GM10847 (cell line): ENCODE data around the gene DDX46.

Experiments
- POLR2A ChIP-seq: IDR thresholded peaks from 2 replicates; pipeline ENCODE4 v1.6.1; 2011; ENCODE audit not compliant: insufficient read length; ENCODE audit errors: extremely low read depth

The DDX46 gene

DNA sequence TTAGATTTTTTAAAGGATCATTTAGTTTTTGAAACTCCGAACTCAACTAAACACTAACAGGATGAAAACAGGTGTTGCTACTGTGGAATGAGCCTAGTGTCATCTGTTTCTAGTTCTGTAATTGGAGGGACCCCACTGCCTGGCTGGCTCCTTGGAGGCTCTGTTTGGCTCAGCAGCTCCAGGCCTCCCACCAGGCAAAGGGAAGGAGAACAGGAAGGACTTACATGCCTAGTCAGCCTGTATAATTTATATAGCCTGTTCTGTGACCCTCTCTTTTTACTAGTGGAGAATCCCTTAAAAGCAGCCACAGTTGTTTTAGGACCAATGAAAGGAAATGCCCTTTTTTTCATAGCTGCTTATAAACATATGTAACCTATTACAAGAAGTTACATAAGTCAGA lies 66.1 kb downstream of the DDX46 start:
- no peak for TF ChIP-seq POLR2A

DNA sequence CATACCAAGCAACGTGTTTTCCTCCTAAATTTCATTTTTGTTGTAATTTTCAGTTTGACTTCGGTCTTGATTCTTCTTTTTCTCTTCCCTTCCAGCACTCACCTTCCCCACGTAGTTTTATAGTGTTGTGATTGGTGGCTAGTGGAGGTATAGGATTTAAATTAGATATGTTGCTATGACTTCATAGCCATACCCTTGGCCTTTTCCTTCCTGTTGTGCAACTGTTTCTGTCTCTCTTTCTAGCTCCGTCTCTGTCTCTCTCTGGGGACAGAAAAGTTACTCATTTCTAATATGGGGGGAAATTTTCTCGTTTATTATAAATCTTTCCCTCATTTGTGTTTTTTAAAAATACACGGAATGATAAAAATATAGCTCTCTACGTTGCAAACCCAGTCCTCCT lies 66.6 kb downstream of the DDX46 start:
- no peak for TF ChIP-seq POLR2A

DNA sequence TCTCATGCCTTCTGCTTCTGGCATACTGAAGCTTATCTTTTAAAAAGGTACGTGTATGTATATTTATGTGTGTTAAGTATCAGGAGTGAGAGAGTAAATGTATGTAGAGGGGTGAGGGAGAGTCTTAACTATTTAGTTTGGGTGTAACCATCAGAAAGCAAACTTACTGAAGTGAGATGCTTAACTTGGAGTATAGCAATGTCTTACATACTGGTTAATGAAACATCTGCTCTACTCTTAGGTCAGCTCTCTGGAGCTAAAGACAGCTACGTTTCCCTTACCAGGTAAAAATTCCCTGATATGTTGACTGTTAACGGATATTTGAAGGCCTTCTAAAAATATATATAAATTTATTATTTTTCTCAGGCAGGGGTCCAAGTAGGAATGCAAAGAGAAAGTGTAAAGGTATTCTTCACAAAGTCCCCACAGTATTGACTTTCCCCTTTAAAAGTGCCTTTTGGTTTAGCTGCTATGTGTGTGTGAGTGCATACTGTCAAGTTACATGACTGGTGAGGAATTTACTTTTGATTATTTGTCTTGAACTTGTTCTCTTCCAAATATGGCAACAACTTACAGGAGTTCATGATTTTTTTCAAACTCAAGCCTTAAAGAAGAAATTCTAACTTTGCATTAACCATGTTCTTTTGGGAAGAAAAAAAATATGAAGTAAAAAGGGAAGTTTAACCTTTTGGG lies 74.9 kb downstream of the DDX46 start:
- no peak for TF ChIP-seq POLR2A

DNA sequence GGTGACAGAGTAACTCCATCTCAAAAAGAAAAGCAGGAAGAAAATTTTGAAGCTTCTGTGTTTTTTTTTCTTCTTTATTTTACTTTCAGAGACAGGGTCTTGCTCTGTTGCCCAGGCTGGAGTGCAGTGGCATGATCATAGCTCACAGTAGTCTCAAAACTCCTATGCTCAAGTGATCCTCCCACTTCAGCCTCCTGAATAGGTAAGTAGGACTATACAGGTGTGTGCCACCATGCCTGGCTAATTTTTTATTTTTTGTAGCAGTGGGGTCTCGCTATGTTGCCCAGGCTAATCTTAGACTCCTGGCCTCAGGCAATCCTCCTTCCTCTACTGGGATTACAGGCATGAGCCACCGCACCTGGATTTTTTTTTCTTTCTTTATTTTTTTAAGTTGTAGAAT lies 77.0 kb downstream of the DDX46 start:
- no peak for TF ChIP-seq POLR2A

DNA sequence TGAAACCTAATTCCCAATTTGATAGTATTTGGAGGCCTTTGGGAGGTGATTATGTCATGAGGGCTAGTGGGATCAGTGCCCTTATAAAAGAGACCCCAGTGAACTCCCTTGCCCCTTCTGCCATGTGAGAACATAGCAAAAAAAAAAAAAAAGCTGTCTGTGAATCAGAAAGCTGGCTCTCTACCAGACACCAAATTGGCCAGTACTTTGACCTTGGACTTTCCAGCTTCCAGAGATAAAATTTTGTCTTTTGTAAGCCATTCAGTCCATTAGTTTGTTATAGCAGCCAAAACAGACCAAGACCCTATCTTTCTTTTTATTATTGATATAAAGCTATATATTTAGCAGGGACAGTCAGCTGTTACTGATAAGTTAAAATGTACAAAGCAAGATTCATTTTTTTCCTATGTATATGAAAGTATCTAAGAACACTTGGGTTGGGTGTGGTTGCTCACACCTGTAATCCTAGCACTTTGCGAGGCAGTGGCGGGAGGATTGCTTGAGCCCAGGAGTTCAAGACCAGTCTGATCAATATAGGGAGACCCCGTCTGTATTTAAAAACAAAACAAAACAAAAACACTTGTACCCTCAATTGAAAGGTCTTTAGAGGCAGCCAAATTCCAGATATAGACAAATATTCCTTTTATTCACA lies 79.1 kb downstream of the DDX46 start:
- no peak for TF ChIP-seq POLR2A

DNA sequence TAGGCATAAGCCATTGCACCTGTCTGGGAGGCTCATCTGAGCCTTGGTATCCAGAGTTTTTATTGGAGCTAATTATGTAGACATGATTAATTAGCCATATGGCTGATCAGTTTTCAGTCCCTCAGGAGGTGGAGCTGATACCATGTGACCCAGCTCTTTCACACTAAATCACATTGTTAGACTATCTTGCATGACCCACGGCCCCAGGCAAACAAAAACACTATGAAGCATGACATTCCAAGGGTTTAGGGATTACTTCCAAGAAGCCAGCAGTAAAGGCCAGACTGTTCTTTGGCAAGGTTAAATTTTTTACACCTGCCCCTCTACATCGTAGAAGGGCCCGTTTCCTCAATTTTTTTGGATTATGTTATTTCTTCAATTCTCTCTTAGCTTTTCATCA lies 82.2 kb downstream of the DDX46 start:
- no peak for TF ChIP-seq POLR2A

DNA sequence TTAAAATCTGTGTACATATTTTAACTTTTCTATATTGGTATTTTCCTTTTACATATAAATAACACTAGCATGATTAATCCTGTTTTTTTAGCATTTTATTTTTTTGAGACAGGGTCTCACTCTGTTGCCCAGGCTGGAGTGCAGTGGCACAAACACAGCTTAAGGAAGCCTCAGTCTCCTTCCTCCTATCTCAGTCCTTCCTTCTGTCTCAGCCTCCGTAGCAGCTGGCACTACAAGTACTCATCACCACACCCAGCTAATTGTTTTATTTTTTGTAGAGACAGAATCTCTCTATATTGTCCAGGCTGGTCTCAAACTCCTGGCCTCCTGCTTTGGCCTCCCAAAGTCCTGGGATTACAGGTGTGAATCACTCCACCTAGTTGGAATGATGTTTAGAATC lies 85.7 kb downstream of the DDX46 start:
- TF ChIP-seq POLR2A = no peak

DNA sequence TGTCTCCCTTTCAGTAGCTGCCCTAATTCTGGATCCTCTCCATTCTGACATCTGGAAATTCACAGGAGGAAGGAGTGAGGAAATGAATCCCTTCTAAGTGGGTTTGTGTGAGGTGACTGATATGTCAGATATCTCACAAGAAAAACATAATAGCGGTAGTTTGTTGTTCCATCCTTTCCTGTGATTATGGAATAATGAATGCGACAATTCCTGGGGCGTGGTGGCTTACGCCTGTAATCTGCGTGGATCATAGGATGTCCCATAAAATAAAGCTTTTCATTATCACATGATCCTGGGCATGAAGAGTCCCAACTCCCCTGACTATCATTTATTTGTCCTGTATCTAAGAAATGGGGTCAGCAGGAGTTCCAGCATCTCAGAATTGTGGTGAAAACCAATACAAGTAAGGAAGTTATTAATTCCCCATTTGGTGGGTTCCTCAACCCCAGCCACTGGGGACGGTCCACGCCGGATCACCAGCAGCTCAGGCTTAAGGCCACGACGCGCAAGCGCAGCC lies 86.8 kb downstream of the DDX46 start:
- TF ChIP-seq POLR2A = no peak

DNA sequence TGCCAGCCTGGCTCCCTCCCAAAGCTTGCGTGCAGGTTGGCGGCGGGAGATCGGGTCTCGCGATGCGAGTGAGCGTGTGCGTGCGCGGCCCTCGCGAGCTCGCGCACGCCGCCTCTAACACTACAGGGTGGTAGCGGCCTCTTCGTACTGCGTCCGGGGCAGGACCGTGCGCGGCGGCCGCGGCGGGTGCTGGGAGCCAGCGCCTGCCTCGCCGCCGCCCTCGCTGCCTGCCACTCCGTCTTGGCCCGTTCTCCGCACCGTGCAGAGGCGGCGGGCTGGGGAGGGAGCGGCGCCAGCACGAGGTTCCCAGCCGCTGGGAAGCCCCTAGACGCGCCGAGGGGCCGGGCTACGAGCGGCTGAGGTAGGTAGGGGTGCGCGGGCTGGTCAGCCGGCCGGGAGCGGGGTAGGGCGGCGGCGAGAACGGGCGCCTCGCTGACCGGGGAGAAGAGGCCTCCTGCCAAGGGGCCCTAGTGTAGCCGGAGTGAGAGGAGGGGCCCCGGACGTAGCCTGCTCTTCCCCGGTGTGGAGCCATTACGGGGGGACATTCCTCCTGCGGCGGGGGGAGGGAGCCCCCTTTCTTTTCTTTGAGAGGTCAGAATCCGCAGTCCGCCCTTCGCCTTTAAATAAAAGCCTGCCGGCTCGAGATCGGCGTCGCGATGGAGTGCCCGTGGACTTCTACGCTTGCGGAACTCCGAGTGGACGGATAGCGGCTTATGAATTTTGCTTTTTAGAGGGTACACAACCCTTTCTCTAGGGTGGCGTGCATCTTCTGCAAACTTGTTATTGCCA lies 87.5 kb downstream of the DDX46 start, which contains the start of gene C5orf24:
TSS of gene C5orf24 (plus strand) at position 117 of the 789 bp plus-strand sequence. CDS start 8,933 bp downstream, outside the sequence.
- TF ChIP-seq POLR2A = peak; percentile 98

DNA sequence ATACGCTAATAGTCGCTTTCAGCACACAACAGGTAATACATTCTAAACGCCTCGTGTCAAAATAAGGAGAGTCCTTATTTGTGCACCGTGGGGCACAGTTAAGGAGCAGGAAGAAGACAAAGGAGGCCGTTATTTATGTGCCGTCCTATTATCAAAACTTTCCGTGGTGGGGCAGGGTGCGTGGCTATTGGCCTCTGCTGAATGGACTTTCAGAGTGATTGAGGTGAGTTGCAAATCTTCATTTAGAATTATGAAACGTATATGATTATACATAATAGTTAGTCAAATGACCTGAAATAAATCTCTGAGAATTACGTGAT lies 88.0 kb downstream of the DDX46 start:
- TF ChIP-seq POLR2A = no peak

DNA sequence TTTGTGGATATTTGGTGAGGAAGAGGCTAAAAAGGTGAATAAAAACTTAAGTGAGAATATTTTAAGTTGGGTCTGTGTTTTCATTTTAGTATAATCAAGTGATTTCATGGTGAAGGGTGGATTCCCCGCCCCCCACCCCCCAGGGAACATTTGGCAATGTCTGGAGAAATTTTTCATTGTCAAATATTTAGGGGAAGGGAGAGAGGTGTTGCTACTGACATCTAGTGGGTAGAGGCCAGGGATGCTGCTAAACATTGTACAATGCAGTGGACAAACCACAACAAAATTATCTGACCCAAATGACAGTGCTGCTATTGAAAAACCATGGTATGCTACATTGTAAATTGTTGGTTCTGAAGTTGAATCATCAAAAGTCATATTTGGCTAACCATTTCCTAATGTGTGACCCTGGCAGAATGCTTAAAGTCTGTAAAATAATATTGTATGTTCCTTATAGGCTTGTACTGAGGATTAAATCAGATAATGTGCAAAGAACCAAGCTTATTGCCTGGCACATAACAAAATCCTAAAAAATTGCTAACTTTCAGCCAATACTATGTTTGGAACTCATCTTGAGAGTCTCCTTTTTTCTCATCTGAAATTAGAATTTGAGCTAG lies 92.8 kb downstream of the DDX46 start:
- no peak for TF ChIP-seq POLR2A

DNA sequence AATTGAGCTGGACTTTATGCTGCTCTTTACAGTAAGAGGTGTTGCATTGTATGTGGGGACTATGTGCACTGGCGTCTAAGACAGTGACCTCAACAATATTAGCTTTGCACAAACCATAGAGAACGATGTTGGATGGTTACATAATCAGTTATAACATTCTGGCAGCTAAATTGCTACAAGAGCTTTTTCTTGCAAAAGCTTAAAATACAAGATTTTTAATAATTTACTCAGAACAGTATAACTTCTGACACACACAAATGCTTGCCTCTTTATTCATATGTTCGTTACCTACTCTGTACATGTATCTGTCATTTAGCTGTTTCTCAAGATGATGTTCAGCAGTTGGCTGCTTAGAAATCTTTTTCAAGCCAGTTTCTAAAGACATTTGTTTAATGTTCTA lies 98.8 kb downstream of the DDX46 start:
- no peak for TF ChIP-seq POLR2A

DNA sequence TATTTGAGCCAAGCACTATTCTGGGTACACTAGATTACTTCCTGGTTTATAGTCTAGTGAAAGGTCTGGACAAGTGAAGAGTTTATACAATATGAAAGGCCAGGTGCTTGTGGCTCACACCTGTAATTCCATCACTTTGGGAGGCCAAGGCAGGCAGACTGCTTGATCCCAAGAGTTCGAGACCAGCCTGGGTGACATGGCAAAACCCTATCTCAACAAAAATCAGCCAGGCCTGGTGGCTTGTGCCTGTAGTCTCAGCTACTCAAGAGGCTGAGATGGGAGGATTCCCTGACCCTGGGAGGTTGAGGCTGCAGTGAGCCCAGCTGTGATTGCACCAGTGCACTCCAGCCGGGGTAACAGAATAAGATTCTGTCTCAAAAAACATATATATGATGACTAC lies 106.1 kb downstream of the DDX46 start:
- no peak for TF ChIP-seq POLR2A

DNA sequence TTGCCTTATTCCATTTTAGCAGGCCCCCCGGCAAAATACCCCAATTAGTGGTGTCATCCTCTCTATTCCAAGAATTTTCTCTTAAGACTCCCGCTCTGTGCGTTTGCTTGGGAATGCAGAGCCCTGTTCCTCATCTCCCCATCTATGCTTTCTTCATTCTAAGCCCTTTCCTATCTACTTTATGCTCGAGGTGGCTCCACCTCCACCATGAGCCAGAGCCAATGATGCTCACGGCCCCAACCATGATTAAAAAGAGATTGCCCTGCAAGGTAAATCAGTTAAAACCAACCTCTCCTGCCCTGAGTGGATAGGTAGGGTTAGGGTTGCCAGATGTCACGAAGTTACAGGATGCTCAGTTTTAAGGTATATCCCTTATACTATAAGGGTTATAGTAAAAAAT lies 114.9 kb downstream of the DDX46 start:
- no peak for TF ChIP-seq POLR2A

DNA sequence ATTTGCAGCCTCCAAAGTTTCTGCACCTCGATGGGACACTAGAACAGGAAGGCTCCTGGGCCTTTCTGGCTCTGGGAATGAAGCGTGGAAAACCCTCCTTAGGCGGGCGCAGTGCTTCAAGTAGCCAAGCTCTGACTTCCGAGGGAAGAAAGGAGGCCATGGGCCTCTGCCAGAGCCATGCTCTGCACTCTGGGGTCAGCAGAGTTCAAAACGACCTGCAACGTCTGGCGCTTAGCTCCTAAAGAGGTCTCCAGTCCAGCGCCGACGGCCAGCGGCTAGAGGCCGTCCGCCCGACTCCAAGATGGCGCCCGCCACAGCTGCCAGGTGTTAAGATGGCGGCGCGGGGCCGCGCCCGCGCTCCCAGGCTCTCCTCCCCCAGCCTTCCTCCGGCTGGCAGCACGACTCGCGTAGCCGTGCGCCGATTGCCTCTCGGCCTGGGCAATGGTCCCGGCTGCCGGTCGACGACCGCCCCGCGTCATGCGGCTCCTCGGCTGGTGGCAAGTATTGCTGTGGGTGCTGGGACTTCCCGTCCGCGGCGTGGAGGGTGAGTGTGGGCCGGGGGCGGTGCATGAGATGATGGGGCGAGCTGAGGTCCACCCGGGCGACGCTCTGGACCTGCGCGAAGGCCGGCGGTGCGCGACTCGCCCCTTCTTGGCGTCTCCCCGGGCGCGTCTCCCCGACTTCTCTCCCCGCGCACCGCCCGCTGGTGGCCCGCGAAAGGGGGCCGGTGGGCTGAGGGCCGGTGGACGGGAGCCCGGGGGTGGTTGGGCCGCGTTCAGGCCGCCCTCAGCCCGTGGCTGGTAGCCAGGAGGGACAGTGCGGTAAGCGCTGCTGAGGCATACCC lies 115.6 kb downstream of the DDX46 start, which contains the start of gene TXNDC15:
TSS of gene TXNDC15 (plus strand) at position 385 of the 844 bp plus-strand sequence. CDS start at position 442, 57 bp downstream.
- TF ChIP-seq POLR2A = peak; percentile 96
